ENCODE measurements around the gene FBXO22.
"Not testable (repeated sequence)": the region's sequence is repeated elsewhere in the genome, so short reads cannot be mapped to it uniquely, and the experiment has no call there.

Gene FBXO22

DNA sequence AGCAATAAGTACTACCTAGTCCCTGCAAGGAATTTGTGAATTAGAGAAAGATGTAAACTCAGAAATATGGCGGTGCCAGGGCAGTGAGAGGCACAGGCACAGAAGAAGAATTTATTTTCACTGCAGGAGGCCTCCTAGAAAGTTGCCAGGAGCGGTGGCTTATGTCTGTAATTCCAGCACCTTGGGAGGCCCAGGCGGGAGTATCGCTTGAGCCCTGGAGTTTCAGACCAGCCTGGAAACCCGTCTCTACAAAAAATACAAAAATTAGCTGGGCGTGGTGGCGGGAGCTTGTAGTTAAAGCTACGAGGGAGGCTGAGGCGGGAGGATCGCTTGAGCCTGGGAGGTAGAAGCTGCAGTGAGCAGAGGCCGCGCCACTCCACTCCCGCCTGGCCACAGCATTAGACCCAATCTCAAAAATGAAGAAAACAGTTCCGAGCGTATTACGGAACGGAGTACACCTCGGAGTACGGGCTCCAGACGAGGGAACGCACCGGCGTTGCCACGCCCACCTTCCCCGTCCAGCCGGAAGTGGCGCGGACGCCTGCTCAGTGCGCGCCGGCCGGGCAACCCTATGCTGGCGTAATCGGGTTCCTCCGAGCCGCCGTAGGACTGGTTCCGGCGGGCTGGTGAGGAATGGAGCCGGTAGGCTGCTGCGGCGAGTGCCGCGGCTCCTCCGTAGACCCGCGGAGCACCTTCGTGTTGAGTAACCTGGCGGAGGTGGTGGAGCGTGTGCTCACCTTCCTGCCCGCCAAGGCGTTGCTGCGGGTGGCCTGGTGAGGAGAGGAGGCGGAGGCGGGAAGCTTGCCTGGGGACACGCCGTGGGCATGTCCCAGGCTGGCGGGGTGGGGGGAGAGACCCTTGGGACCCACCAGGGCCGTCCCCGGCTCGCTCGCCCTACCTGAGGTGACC is at the start of gene FBXO22:
TSS of gene FBXO22 (plus strand) at position 548 of the 909 bp plus-strand sequence. CDS start at position 634, 86 bp downstream.
- peak; percentile 85 to 91 for DNase-seq (ENCODE audit: low read depth in 2 of 2)

DNA sequence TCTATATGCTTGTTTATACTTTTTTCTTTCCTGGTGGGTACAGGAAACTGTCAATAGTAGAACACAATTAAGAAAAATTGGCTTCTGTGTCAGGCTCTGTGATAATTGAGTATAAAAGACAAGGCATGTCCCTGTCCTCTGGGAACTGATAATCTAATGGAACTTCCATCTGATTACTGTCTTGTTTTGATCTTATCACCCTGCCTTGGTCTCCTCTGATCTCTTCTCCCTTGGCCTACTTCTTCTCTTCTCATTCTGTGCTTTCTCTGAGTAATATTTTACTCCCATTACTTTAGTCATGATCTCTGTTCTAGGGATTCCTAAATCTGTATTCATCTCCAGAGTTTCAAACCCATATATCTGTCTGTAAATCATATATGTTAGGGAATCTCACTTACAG is 45.8 kb upstream of the FBXO22 start:
- no peak for DNase-seq (ENCODE audit: low read depth in 2 of 2)

DNA sequence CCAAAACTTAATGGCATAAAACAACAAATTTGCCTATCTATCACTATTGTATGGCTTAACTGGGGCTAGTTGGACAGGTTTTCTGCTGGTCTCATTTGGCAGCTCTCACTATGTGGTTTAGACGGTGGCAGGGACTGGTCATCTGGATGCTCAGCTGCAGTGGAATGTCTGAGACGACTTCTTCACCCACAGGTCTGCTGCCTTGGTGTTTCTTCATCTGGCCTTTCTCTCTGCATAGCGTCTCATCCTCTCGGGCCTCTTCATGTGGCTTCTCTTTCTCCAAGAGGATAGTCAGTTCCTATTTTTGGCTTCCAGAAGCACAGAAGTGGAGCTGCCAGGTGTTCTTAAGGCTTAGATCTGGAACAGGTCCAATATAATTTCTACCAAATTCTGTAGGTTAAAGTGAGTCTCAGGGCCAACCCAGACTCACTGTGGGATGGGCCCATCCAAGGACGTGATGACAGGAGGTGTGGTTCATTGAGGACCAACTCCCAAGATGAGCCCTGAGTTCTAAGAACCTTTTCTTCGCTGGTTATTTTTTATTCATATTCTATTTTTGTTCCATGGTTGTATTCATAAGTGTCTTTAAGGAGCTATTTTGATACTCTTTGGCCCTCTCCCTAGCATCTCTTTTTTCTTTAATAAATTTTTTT is 41.8 kb upstream of the FBXO22 start:
- no peak for DNase-seq (ENCODE audit: low read depth in 2 of 2)

DNA sequence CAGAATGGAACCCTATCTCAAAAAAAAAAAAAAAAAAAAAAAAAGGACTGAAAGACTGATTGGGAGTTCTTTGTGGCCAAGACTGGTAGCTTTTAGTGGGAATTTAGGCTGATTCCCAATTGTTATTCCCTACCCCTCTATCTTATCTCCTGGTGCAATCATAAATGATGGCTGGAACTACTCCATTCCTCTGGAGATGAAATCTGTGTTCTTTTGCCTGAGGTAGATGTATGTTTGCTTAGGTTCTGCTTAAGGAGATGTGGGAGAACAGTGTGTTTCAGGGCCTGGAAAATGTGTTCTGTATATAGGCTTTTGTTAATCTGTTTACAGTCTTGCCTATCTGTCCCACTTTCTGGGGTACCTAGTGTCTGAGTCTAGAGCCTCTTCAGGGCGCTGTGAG is 40.9 kb upstream of the FBXO22 start:
- DNase-seq (ENCODE audit: low read depth in 2 of 2): no peak

DNA sequence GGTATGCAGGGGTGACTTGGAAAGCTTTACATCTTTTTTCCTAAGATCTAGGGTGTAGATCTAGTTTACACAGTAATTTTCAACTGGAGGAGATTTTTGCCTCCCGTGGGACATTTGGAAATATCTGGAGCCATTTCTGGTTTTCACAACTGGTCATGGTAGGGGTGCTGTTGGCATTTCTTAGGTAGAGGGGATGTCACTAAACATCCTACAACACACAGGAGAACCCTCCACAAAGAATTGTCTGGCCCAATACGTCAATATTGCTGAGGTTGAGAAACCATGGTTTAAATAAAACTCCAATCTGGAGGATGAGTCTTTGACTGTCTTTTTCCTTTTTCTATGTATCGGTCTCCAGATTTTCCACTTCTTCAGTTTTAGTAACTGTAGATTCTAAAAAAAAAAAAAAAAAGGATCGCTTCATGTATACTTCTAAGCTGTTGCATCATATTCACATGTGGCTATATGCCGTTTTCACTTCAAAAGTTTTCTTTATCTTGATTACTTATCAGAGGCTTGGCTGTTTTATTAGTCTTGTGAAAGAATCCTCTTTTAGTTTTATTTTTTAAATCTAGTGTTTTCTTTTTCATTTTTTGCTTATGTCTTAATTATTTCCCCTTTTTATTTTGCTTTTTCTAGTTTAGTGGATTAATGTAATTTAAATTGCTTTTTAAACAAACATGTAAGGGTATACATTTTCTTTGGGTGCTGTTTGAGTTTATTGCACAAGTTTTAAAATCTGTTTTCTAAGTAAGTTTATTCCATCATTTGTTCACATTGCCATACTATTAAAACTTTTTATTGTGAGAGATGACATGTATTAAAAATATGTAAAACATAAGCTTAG is 39.2 kb upstream of the FBXO22 start:
- no peak for DNase-seq (ENCODE audit: low read depth in 2 of 2)

DNA sequence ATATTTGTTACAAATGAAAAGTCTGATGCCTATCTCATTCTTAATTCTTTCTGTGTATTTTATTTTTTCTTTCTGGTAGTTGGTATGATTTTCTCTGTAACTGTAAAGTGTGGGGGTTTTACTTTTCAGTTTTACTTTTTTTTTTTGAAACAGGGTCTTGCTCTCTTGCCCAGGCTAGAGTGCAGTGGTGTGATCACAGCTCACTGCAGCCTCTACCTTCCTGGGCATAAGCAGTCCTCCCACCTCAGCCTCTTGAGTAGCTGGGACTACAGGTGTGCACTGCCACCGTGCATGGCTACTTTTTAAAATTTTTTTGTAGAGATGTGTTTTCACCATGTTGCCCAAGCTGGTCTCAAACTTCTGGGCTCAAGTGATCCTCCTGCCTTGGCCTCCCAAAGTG is 37.6 kb upstream of the FBXO22 start:
- not testable (repeated sequence) for DNase-seq (ENCODE audit: low read depth in 2 of 2)

DNA sequence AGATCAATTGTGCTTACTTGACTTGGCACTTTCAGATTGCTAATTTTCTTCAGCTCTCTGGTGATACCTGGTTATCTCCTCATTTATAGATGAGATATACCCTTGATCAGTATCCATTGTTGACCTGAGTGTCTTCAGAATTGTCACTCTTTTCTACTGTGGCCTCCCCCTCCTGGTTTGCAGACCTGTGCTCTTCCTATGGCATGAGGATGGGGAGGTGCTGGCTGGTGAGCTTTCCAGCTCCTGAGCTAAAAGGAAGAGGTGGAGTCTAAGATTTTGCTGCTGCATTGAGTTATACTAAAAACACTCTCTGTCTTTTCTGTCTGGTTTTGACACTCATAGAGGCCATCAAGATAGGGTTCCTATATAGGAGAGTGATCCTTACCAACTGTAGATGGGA is 36.8 kb upstream of the FBXO22 start:
- DNase-seq (ENCODE audit: low read depth in 2 of 2): no peak

DNA sequence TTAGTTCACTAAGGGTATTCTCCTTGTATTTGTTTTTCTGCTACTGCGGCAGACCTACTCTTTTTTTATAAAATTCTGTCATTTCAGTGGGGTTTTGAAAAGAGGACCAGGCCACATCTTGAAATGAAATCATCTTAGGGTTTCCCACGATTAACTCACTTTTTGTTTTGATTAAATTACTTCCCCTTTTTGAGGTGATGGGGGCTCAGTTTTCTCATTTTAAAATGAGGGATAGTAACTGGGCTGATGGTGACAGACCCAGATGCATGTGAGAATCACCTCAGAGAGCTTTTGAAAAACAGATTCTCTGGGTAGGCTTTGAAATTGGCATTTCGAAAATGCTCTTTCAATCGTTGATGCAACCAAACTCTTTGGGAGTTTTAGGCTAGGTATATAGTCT is 36.2 kb upstream of the FBXO22 start:
- no peak for DNase-seq (ENCODE audit: low read depth in 2 of 2)

DNA sequence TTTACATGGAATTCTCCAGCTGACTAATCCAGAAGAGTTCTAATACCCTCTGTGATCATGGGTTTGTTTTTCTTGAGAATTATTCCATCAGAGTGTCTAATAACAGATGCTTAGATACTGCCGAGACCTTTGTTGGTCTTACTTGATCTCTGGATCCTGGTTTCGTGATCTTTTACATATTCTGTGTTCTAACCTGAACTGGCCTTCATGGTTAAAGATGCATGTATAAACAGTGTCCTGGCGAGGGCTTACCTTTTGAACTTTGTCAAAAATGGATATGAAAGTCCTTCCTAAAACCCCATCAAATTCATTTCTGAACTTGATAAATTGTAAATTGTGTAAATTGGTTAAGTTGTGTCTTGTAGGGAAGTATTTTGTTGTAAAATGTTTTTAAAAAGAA is 35.7 kb upstream of the FBXO22 start:
- DNase-seq (ENCODE audit: low read depth in 2 of 2): no peak

DNA sequence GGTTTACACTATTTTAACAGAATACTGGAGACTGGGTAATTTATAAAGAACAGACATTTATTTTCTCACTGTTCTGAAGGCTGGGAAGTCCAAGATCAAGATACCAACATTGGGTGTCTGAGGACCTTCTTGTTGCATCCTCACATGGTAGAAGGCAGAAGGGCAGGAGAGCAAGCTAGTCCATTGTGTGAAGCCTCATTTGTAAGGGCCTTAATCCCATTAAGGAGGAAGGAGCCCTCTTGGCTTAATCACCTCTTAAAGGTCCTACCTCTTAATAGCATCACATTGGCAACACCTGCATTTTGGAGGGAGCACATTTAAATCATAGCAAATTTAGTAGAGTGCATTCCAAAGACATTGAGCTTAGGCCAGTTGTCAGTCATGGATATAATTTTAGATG is 34.2 kb upstream of the FBXO22 start:
- no peak for DNase-seq (ENCODE audit: low read depth in 2 of 2)

DNA sequence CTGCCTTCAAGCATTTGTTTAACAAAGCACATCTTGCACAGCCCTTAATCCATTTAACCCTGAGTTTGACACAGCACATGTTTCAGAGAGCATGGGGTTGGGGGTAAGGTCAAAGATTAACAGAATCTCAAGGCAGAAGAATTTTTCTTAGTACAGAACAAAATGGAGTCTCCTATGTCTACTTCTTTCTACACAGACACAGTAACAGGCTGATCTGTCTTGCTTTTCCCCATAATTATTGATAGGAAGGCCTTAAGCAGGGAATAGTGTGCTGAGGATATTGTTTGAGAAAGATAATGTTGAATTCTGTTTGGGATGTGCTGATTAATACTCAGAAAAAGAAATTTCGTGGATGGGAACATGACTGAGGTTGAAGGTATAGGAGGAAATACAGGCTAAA is 32.1 kb upstream of the FBXO22 start:
- not testable (repeated sequence) for DNase-seq (ENCODE audit: low read depth in 2 of 2)

DNA sequence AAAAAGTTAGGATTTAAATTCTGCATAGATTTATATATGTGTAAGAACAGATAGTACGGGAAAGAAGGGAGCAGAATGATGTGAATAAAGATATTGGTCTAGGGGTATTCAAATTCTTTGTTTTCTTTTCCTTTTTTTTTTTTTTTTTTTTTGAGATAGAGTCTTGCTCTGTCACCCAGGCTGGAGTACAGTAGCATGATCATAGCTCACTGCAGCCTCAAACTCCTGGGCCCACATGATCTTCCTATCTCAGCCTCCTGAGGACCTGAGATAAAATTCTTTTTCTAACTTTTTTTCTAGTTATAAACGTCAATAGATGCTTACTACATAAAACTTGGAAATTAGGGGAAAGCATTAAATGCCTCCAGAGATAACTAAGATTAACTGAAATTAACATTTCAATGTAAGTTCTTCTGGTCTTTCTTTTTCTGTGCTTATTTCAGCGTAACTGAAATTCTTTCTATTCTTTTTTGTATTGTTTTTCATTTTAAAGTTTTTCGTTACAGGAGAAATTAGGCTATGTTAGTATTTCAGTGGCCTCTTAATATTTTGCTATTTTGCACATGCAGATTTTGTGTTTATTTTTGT is 31.2 kb upstream of the FBXO22 start:
- DNase-seq (ENCODE audit: low read depth in 2 of 2): no peak

DNA sequence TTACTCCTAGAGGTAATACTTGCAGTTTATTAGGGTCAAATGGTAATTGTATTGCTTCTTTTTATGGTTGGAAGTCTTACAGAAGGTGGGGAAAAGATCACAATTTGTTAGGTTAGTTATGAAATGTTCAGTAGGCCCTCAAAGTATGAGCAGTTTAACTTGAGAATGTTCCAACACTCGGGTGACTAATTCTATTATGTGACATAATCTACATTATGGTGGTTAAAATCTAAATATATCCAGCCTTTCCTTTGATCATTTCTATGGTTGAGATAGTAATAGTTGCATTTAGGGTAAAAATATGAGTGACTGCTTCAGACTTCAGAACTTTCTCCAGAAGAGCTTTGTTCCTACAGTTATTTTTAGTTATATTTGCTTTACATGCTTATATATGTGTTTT is 19.6 kb upstream of the FBXO22 start:
- DNase-seq (ENCODE audit: low read depth in 2 of 2): no peak

DNA sequence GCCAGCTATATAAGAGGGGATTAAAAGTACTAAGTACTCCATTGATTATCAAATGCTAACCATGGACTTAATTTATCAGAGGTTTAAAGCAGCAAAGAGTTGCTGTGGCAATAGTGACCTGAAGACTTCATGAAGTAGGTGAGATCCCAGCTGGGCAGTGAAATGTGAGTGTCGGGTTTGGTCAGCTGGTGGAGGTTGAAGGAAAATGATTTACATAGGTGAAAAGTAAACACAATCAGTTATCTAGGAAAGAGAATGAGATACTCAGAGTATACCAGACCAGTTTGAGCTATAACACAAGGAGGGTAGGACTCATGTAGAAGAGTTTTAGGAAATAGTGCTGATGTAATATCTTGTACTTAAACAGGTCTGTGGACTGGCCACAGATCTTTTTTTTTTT is 16.5 kb upstream of the FBXO22 start:
- no peak for DNase-seq (ENCODE audit: low read depth in 2 of 2)

DNA sequence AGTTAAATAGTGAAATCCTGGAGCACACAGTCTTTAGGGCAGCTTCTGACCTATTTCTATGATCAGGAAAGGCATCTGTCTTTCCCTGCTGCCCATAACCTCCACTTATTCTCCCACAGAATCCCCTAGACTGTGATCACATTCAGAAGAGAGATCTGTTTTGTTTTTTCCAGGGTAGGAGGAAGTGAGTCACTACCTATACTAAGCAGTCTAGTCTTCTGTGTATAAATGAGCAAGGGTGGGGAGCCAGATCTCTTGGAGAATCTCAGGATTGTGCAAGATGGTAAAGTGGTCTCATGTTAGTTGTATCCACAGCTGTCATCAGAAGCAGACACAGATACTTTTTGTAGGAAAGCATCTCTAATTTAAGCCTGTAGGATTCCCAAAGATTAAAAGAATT is 11.8 kb upstream of the FBXO22 start:
- no peak for DNase-seq (ENCODE audit: low read depth in 2 of 2)

DNA sequence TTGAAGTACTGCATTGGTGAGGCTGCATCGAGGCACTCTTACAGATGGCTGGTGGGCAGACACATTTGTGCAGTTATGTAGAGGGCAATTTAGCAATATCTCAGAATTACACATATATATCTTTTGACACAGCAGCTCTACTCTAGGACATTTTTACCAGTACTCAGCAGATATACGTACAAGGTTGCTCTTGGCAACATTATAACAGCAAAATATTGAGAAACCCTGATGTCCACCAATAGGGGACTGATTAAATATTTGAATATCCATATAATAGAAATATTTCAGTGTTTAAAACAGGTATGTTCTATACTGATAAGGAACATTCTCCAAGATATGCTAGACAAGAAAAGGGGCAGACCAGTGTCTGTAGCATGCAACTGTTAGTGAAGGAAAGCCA is 7.9 kb upstream of the FBXO22 start:
- DNase-seq (ENCODE audit: low read depth in 2 of 2): no peak

DNA sequence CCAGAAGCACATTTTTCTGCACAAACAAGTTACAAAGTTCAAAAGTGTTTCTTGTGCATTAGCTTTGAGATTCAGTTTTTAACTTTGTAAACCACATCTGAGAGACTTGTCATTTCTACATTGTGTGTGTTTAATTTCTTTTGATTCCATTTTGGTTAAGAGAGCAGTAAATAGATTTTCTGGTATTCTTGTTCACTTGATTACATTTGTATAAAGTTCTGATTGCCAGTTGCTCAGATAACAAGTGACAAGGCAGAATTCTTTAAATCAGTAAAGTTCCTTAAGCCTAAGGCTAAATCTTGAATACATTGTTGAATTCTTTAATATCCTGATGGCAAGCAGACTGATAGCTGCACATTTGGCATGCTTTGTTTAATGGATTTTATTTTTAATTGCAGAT is 3.1 kb upstream of the FBXO22 start:
- DNase-seq (ENCODE audit: low read depth in 2 of 2): no peak

DNA sequence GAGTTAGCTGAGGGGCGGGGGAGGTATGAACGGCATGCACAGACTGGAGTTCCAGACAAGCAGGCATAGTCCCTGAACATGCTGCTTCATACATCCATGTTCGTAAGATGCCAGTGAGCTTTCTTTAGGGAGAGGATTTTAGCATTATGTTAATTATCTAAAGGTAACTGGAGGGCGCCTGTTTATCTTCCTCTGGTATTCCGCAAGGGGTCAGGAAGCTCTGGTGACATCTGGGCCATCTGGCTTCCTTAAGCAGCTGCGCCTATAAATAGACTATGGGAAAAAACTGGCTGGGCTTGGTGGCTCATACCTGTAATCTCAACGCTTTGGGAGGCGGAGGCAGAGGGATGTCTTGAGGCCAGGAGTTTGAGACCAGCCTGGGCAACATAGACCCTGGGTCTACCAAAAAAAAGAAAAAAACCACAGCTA is 1.5 kb upstream of the FBXO22 start:
- DNase-seq (ENCODE audit: low read depth in 2 of 2): no peak

DNA sequence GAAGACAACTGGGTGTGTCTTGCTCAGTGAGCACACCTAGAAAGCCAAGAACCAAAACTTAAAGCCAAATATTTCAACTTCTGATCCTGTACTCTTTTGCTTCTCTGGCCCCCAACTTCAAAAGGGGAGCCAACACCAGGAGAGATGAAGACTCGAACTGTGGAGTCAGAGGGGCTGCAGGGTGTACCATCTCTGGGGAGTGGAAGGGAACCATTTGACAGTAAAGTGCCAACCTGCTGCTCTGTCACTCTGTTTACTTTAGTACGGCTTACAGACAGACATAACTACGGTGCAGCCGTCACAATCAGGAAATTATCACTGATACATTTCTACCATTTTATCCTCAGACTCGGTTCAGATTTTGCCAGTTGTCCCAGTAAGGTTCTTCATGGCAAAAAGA is 1.6 kb downstream of the FBXO22 start:
- no peak for DNase-seq (ENCODE audit: low read depth in 2 of 2)

DNA sequence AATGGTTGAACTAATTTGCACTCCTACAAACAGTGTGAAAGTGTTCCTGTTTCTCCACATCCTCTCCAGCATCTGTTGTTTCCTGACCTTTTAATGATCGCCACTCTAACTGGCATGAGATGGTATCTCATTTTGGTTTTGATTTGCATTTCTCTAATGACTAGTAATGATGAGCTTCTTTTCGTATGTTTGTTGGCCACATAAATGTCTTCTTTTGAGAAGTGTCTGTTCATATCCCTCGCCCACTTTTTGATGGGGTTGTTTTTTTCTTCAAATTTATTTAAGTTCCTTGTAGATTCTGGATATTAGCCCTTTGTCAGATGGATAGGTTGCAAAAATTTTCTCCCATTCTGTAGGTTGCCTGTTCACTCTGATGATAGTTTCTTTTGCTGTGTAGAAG is 6.7 kb downstream of the FBXO22 start:
- DNase-seq (ENCODE audit: low read depth in 2 of 2): not testable (repeated sequence)

DNA sequence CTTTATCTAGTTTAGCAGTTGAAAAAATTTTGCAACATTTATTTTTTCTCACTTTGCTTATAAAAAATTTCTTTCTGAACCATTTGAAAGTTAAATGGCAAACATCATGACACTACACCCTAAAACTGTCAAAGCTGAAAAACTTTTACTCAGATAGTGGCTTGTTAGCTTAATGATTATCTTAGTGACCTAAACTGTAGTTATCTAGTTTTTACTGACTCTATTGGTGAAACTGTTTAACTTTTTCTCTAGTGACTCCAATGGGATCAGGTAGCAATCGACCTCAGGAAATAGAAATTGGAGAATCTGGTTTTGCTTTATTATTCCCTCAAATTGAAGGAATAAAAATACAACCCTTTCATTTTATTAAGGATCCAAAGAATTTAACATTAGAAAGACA is 13.3 kb downstream of the FBXO22 start:
- no peak for DNase-seq (ENCODE audit: low read depth in 2 of 2)

DNA sequence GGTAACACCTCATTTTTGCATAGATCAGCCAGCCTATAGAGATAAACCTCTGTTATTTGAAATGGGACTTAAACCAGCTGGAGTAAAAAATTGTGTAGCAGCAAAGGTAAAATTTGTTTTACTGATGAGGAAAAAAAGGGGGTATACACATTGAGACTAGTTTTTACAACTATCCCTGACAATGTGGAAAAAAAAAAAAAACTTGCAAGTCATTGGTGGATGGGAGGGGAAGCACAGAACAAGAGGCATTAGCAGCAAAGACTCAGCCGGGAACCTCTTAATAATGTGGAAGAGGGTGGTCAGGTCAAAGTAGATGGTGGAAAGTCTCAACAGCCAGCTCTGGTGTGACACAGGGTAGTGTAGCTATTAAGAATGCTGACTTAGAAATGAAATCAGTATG is 14.5 kb downstream of the FBXO22 start:
- DNase-seq (ENCODE audit: low read depth in 2 of 2): no peak
